HEK293 (cell line): ENCODE data around the gene GRIN2A.

Experiments used
- CTCF ChIA-PET: fragments of 350-600 bp; formaldehyde crosslinking; extraction: SDS; loops from one replicate; lab custom pipeline; 2021; ENCODE audit warnings: antibody characterized with exemption; lab: Yijun Ruan, JAX
- POLR2A ChIA-PET: fragments of 300-600 bp; formaldehyde crosslinking; extraction: SDS; loops from one replicate; lab custom pipeline; 2020; ENCODE audit warnings: antibody characterized with exemption, inconsistent platforms; lab: Yijun Ruan, JAX
- H3K27ac ChIP-seq: fragments of 200-500 bp; sonication (Bioruptor generic); 2 replicates; pipeline ENCODE4 v1.5.1; 2014; ENCODE audit warnings: low read depth, low read length, control low read depth, inconsistent platforms; ENCODE audit errors: extremely low read depth
- H3K36me3 ChIP-seq, 2 experiments: fragments of 200-500 bp in 1 of 2; sonication (Bioruptor generic) in 1 of 2; 1 replicate in 1 of 2; 2 replicates in 1 of 2; pipeline ENCODE4 v1.5.1; 2014 to 2017; ENCODE audit warnings: inconsistent platforms in 2 of 2, low read length in 2 of 2; ENCODE audit not compliant: control insufficient read depth in 2 of 2, insufficient read depth in 1 of 2
- H3K4me1 ChIP-seq: fragments of 200-500 bp; sonication (Bioruptor generic); 2 replicates; pipeline ENCODE4 v1.5.1; 2014; ENCODE audit warnings: mild to moderate bottlenecking, low read length, inconsistent platforms; ENCODE audit not compliant: control insufficient read depth, insufficient read depth
- H3K4me3 ChIP-seq: 2 replicates; pipeline ENCODE4 v1.5.1; 2011; ENCODE audit warnings: low read depth, mild to moderate bottlenecking, control low read depth, low read length, moderate library complexity
- H3K9me3 ChIP-seq: fragments of 200-500 bp; sonication (Bioruptor generic); 2 replicates; pipeline ENCODE4 v1.5.1; 2014; ENCODE audit warnings: low read depth, low read length, inconsistent platforms; ENCODE audit not compliant: control insufficient read depth, insufficient read depth
- BCL11B ChIP-seq: fragments of 450-650 bp; formaldehyde crosslinking; IDR thresholded peaks from 2 replicates; pipeline ENCODE4 v1.5.1; 2016; ENCODE audit warnings: low read depth, missing biosample characterization, missing genetic modification characterization
- KLF1 ChIP-seq: fragments of 450-650 bp; formaldehyde crosslinking; IDR thresholded peaks from 2 replicates; pipeline ENCODE4 v1.5.1; 2016; ENCODE audit warnings: missing biosample characterization, missing genetic modification characterization
- MYNN ChIP-seq: fragments of 450-650 bp; formaldehyde crosslinking; IDR thresholded peaks from 2 replicates; pipeline ENCODE4 v1.5.1; 2016; ENCODE audit warnings: missing biosample characterization, missing genetic modification characterization, borderline replicate concordance
- RBAK ChIP-seq: fragments of 450-650 bp; formaldehyde crosslinking; IDR thresholded peaks from 2 replicates; pipeline ENCODE4 v1.5.1; 2016; ENCODE audit warnings: missing biosample characterization, missing genetic modification characterization
- ZNF175 ChIP-seq: fragments of 450-650 bp; formaldehyde crosslinking; IDR thresholded peaks from 2 replicates; pipeline ENCODE4 v1.5.1; 2016; ENCODE audit warnings: missing biosample characterization, missing genetic modification characterization
- ZNF184 ChIP-seq: fragments of 450-650 bp; IDR thresholded peaks from 2 replicates; pipeline ENCODE4 v1.5.1; 2018; ENCODE audit warnings: missing biosample characterization, mild to moderate bottlenecking, missing genetic modification characterization
- ZNF274 ChIP-seq, 2 experiments: fragments of 200-500 bp in 1 of 2; fragments of 450-650 bp in 1 of 2; sonication (Bioruptor generic) in 1 of 2; formaldehyde crosslinking in 1 of 2; IDR thresholded peaks; 2 replicates each; pipeline versions ENCODE4 v1.5.1 to v1.6.1; 2014 to 2016; ENCODE audit warnings: borderline replicate concordance in 1 of 2, inconsistent platforms in 1 of 2, low read length in 1 of 2, missing biosample characterization in 1 of 2, missing genetic modification characterization in 1 of 2
- ZNF335 ChIP-seq: fragments of 450-650 bp; formaldehyde crosslinking; conservative IDR thresholded peaks from 2 replicates; pipeline ENCODE4 v1.5.1; 2016; ENCODE audit warnings: missing biosample characterization, missing genetic modification characterization
- ZNF341 ChIP-seq: fragments of 450-650 bp; formaldehyde crosslinking; IDR thresholded peaks from 2 replicates; pipeline ENCODE4; 2016; ENCODE audit warnings: low read depth, missing biosample characterization, missing genetic modification characterization
- ZNF391 ChIP-seq: fragments of 450-650 bp; formaldehyde crosslinking; IDR thresholded peaks from 2 replicates; pipeline ENCODE4 v1.5.1; 2016; ENCODE audit warnings: low read depth, missing biosample characterization, missing genetic modification characterization, borderline replicate concordance
- ZNF394 ChIP-seq: fragments of 450-650 bp; formaldehyde crosslinking; IDR thresholded peaks from 2 replicates; pipeline ENCODE4 v1.5.1; 2016; ENCODE audit warnings: missing biosample characterization, missing genetic modification characterization, mild to moderate bottlenecking, moderate library complexity, borderline replicate concordance
- ZNF423 ChIP-seq: fragments of 450-650 bp; formaldehyde crosslinking; IDR thresholded peaks from 2 replicates; pipeline ENCODE4 v1.5.1; 2016; ENCODE audit warnings: missing biosample characterization, missing genetic modification characterization
- ZNF629 ChIP-seq: fragments of 450-650 bp; formaldehyde crosslinking; IDR thresholded peaks from 2 replicates; pipeline ENCODE4 v1.5.1; 2017; ENCODE audit warnings: missing biosample characterization, missing genetic modification characterization
- ZNF670 ChIP-seq: fragments of 450-650 bp; formaldehyde crosslinking; IDR thresholded peaks from 2 replicates; pipeline ENCODE4 v1.5.1; 2016; ENCODE audit warnings: missing biosample characterization, missing genetic modification characterization, low read depth
- ZNF701 ChIP-seq: fragments of 450-650 bp; formaldehyde crosslinking; IDR thresholded peaks from 2 replicates; pipeline ENCODE4 v1.5.1; 2016; ENCODE audit warnings: missing biosample characterization, missing genetic modification characterization
- ZNF707 ChIP-seq: fragments of 450-650 bp; formaldehyde crosslinking; IDR thresholded peaks from 2 replicates; pipeline ENCODE4 v1.5.1; 2016; ENCODE audit warnings: missing biosample characterization, missing genetic modification characterization
- ZNF747 ChIP-seq: fragments of 450-650 bp; formaldehyde crosslinking; IDR thresholded peaks from 2 replicates; pipeline ENCODE4 v1.5.1; 2016; ENCODE audit warnings: missing biosample characterization, missing genetic modification characterization
- TF ChIP-seq, protein P1 (sequence below): fragments of 450-650 bp; formaldehyde crosslinking; IDR thresholded peaks from 2 replicates; pipeline ENCODE4 v1.5.1; 2016; ENCODE audit warnings: missing biosample characterization, missing genetic modification characterization, low read depth
- TF ChIP-seq, protein P2 (sequence below): fragments of 450-650 bp; formaldehyde crosslinking; IDR thresholded peaks from 2 replicates; pipeline ENCODE4 v1.5.1; 2016; ENCODE audit warnings: missing biosample characterization, missing genetic modification characterization
- TF ChIP-seq, protein P3 (sequence below): fragments of 450-650 bp; formaldehyde crosslinking; IDR thresholded peaks from 2 replicates; pipeline ENCODE4 v1.5.0; 2017; ENCODE audit warnings: missing biosample characterization, missing genetic modification characterization, borderline replicate concordance
- TF ChIP-seq, protein P4 (sequence below): fragments of 450-650 bp; formaldehyde crosslinking; IDR thresholded peaks from 2 replicates; pipeline ENCODE4 v1.5.1; 2016; ENCODE audit warnings: missing biosample characterization, missing genetic modification characterization

The GRIN2A gene

DNA sequence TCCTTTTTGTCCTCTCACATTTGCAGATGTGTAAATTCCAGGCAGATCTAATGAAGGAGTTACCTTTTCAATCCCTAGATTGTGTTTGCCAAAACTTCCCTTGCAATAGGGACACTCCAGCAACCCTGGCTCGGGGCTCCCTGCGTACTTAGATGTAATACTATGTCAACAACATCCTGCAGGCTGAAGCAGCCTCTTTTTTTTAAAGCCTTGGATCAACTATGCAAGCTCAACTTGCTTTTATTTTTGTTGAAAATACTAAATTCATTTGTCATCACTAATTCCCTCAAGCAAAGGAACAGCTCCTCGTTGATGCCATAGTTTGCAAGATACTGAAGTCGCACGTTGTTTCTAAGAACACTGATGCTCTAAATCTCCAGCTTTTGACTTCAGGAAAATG is 59.1 kb downstream of the GRIN2A start:
- ChIA-PET CTCF (interaction anchor here (0.7 to 1.1 kb wide), 3 partner anchors 9 to 877 kb away, joined by 3 read pairs; no protein-coding TSS in a partner anchor), POLR2A (no interaction called here)
- TF ChIP-seq, protein P1, sequence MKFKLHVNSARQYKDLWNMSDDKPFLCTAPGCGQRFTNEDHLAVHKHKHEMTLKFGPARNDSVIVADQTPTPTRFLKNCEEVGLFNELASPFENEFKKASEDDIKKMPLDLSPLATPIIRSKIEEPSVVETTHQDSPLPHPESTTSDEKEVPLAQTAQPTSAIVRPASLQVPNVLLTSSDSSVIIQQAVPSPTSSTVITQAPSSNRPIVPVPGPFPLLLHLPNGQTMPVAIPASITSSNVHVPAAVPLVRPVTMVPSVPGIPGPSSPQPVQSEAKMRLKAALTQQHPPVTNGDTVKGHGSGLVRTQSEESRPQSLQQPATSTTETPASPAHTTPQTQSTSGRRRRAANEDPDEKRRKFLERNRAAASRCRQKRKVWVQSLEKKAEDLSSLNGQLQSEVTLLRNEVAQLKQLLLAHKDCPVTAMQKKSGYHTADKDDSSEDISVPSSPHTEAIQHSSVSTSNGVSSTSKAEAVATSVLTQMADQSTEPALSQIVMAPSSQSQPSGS (tag by site-specific recombination): no peak
- no peak for TF ChIP-seq ZNF274 (IDR thresholded peaks at IDR 0.05; ENCODE audit: low read length)
- TF ChIP-seq ZNF274 (tag by site-specific recombination; IDR thresholded peaks at IDR 0.05; ENCODE audit: borderline replicate concordance): no peak
- TF ChIP-seq, protein P2, sequence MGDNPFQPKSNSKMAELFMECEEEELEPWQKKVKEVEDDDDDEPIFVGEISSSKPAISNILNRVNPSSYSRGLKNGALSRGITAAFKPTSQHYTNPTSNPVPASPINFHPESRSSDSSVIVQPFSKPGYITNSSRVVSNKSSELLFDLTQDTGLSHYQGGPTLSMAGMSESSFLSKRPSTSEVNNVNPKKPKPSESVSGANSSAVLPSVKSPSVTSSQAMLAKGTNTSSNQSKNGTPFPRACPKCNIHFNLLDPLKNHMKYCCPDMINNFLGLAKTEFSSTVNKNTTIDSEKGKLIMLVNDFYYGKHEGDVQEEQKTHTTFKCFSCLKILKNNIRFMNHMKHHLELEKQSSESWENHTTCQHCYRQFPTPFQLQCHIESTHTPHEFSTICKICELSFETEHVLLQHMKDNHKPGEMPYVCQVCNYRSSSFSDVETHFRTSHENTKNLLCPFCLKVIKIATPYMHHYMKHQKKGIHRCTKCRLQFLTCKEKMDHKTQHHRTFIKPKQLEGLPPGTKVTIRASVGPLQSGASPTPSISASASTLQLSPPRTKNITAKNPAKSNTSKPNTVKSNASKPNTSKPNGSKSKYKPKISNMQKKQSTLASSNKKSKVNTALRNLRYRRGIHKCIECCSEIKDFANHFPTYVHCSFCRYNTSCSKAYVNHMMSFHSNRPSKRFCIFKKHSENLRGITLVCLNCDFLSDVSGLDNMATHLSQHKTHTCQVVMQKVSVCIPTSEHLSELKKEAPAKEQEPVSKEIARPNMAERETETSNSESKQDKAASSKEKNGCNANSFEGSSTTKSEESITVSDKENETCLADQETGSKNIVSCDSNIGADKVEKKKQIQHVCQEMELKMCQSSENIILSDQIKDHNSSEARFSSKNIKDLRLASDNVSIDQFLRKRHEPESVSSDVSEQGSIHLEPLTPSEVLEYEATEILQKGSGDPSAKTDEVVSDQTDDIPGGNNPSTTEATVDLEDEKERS: no peak
- TF ChIP-seq ZNF391 (tag by site-specific recombination): no peak
- TF ChIP-seq ZNF175: no peak
- no peak for TF ChIP-seq ZNF335 (tag by site-specific recombination)
- no peak for TF ChIP-seq ZNF707 (tag by site-specific recombination)
- TF ChIP-seq ZNF394 (tag by site-specific recombination): no peak
- no peak for TF ChIP-seq ZNF701 (tag by site-specific recombination)
- TF ChIP-seq, protein P3, sequence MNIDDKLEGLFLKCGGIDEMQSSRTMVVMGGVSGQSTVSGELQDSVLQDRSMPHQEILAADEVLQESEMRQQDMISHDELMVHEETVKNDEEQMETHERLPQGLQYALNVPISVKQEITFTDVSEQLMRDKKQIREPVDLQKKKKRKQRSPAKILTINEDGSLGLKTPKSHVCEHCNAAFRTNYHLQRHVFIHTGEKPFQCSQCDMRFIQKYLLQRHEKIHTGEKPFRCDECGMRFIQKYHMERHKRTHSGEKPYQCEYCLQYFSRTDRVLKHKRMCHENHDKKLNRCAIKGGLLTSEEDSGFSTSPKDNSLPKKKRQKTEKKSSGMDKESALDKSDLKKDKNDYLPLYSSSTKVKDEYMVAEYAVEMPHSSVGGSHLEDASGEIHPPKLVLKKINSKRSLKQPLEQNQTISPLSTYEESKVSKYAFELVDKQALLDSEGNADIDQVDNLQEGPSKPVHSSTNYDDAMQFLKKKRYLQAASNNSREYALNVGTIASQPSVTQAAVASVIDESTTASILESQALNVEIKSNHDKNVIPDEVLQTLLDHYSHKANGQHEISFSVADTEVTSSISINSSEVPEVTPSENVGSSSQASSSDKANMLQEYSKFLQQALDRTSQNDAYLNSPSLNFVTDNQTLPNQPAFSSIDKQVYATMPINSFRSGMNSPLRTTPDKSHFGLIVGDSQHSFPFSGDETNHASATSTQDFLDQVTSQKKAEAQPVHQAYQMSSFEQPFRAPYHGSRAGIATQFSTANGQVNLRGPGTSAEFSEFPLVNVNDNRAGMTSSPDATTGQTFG (tag by site-specific recombination): no peak
- no peak for TF ChIP-seq ZNF629
- TF ChIP-seq, all 188 proteins: peak for 0

DNA sequence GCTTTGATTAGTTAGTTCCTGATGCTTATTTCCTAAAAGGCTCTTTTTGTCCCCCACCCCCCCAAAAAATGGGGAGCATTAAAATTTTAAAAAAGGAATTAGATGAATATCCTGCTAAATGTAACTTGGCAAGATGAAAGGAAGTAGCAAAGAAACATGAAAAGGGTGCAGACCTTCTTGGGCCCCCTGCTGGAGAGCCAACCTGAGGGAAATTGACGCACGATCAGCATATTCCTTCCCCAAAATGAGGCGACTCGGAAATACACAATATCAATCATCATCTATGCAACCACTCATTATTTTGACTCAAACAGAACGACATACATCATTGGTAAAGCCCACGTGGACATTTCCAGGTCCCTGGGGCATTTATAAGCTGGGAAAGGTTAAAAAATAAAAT is 59.7 kb downstream of the GRIN2A start:
- ChIA-PET CTCF (interaction anchor here (0.7 to 1.1 kb wide), 3 partner anchors 10 to 477 kb away, joined by 3 read pairs; no protein-coding TSS in a partner anchor), POLR2A (no interaction called here)
- Histone ChIP-seq H3K9me3 (no peaks in the 10 kb centered on the region), H3K27ac (no peak overlapping the region), H3K4me3 (no peak overlapping the region), H3K36me3 (no peaks in the 10 kb centered on the region), H3K4me1 (no peaks in the 10 kb centered on the region)
- TF ChIP-seq ZNF423 (tag by site-specific recombination) (no peak), ZNF341 (tag by site-specific recombination) (no peak), RBAK (tag by site-specific recombination) (no peak), ZNF747 (tag by site-specific recombination) (no peak), BCL11B (tag by site-specific recombination) (no peak), ZNF670 (tag by site-specific recombination) (no peak), KLF1 (tag by site-specific recombination) (no peak), ZNF335 (tag by site-specific recombination) (no peak), ZNF184 (tag by site-specific recombination) (no peak), MYNN (tag by site-specific recombination) (no peak)
- TF ChIP-seq, protein P4, sequence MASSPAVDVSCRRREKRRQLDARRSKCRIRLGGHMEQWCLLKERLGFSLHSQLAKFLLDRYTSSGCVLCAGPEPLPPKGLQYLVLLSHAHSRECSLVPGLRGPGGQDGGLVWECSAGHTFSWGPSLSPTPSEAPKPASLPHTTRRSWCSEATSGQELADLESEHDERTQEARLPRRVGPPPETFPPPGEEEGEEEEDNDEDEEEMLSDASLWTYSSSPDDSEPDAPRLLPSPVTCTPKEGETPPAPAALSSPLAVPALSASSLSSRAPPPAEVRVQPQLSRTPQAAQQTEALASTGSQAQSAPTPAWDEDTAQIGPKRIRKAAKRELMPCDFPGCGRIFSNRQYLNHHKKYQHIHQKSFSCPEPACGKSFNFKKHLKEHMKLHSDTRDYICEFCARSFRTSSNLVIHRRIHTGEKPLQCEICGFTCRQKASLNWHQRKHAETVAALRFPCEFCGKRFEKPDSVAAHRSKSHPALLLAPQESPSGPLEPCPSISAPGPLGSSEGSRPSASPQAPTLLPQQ (tag by site-specific recombination): no peak

More for the DNA sequence above, 59.1 kb downstream of the GRIN2A start:
- Histone ChIP-seq H3K4me3 (no peak overlapping the region), H3K27ac (no peak overlapping the region), H3K9me3 (no peaks in the 10 kb centered on the region), H3K4me1 (no peaks in the 10 kb centered on the region), H3K36me3 (no peaks in the 10 kb centered on the region)
